SHP77 treated with DMSO at 0.1 percent for 48 hours (cell line): Measurements from ENCODE around the gene SCYL1.

Source experiments
- DNase-seq: peaks from one replicate; lab custom pipeline; 2025; lab: John Stamatoyannopoulos, UW

Gene SCYL1

GRCh38 chr11:65585396-65586246 lies 60.7 kb downstream of the SCYL1 start:
- DNase-seq: no peak

- no peak for DNase-seq
These were observed 61.4 kb downstream of the SCYL1 start for GRCh38 chr11:65586247-65586630.

DNA sequence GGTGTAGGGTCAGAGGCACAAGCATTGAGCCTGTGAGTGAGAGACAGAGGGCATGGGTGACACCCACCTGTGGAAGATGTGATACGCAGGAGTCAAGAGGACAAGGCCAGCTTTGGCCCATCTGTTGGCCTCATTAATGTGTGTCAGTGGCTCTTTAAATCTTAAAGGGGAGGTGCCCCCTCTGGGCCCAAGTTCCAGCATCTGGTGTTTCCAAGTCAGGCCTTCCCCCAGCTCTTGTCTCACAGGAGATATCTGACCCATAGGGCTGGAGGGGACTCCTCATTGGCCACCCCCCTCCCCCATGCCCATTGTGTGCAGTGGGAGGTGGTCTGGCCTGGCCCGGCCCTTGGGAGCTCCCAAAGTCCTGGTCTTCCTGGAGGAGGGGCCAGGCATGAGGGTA lies 61.8 kb downstream of the SCYL1 start:
- no peak for DNase-seq
